ENCODE results near the gene ZNRF3.

- TF ChIP-seq CTCF (IDR thresholded peaks at IDR 0.05; ENCODE audit: borderline replicate concordance, extremely low read depth, low read length, poor library complexity, severe bottlenecking) (no peak), EZH2 (IDR thresholded peaks at IDR 0.05; ENCODE audit: borderline replicate concordance, low read depth, low read length, severe bottlenecking) (no peak)
Measured at GRCh38 chr22:28985581-28986290, 102.4 kb downstream of the ZNRF3 start.
